Coronary artery (tissue), 2 donors: ENCODE measurements around the gene ANGPTL2.

Experiments
- DNase-seq: peaks from one replicate; pipeline ENCODE4 v3.0.0-alpha.2; 2017; ENCODE audit warnings: low spot score
- H3K27ac ChIP-seq, 2 donors: fragments of 200-600 bp; sonication (generic); one replicate each; pipeline ENCODE4 v1.5.1; 2016 to 2019
- H3K4me3 ChIP-seq: fragments of 200-600 bp; sonication (generic); 2 replicates; pipeline ENCODE4 v1.5.1; 2016; ENCODE audit warnings: mild to moderate bottlenecking, moderate library complexity
- TF ChIP-seq, protein P1 (sequence below): fragments of 200-600 bp; sonication (generic); IDR thresholded peaks from one replicate; pipeline ENCODE4 v1.5.1; 2019; ENCODE audit warnings: antibody characterized with exemption

The ANGPTL2 gene

DNA sequence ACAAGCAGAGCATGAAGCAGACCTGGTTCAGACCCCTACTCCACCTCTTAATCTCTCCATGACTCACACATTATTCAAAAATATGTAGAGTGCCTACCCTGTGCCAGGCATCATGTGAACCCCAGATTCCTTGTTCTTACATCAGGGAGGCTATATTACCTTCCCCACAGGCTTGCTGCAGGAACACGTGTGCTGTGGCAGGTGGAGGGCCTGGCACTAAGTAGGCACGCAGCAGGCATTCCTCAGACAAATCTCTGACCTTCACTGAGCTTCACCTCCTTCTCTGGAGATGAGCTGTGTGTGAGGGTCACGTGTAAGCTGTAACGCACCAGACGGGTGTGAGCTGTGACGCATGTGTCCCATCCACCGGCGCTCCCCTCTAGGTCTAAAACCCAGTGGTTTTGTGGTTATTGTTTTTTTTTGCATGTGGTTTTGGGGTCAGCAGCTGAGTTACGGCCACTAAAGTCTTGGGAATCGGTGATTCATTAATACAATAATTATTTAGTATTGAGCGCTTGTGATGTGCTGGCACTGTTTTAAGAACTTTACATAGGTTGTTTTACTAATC lies 30.3 kb downstream of the ANGPTL2 start:
- H3K4me3 ChIP-seq, result no peak overlapping the region
- TF ChIP-seq, protein P1, sequence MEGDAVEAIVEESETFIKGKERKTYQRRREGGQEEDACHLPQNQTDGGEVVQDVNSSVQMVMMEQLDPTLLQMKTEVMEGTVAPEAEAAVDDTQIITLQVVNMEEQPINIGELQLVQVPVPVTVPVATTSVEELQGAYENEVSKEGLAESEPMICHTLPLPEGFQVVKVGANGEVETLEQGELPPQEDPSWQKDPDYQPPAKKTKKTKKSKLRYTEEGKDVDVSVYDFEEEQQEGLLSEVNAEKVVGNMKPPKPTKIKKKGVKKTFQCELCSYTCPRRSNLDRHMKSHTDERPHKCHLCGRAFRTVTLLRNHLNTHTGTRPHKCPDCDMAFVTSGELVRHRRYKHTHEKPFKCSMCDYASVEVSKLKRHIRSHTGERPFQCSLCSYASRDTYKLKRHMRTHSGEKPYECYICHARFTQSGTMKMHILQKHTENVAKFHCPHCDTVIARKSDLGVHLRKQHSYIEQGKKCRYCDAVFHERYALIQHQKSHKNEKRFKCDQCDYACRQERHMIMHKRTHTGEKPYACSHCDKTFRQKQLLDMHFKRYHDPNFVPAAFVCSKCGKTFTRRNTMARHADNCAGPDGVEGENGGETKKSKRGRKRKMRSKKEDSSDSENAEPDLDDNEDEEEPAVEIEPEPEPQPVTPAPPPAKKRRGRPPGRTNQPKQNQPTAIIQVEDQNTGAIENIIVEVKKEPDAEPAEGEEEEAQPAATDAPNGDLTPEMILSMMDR, result no peak
- no peak for DNase-seq

DNA sequence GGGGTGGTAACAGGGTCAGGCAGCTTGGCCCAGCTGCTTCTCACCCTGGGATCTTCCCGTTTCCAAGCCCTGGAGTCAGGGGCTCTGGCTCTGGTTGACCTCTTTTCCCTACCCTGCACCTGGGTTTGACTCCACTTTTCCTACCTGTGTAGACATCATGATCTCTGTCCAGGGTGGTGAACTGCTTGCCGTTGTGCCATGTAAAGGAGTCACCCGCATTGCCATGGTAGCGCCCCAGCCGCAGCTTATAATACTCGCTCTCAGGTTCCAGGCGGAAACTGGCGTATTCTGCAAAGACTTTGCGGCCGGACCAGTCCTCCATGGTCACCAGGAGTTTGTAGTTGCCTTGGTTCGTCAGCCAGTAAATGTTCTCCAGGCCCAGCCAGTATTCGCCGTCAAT lies 30.9 kb downstream of the ANGPTL2 start:
- TF ChIP-seq, protein P1, result no peak
- H3K27ac ChIP-seq, result no peak overlapping the region

More for the DNA sequence above, 30.3 kb downstream of the ANGPTL2 start:
- no peak overlapping the region for H3K27ac ChIP-seq

DNA sequence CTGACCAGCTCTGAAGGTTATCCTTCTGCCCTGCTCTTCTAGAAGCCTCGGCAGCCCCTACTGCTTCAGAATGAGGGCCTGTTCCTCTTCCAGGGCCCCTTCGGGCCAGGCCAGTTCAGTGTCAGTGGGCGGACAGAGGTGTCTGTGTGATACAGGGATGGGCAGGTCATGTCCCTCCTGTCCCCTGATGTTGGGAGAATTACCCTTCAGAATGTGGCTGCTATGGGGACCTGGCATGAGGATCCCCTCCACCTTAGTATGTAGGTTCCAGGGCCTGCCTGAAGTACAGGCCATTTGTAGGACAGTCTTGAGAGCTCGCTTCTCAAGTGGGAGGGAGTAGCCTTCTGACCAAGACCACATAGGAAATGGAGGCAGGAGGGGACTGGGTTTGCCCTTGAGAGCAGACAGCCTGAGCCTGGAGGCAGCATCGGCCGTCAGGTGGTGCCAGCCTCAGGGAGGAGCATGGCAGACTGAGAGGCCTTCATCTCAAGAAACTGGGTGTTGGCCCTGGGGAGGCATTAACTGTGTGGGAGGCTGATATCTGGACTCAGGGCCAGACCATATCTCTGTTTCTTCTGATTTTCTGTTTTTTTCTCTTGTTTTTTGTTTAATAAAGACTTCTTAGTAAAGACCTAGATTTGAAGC lies 32.0 kb downstream of the ANGPTL2 start:
- TF ChIP-seq, protein P1, result no peak
- DNase-seq, result no peak
- Histone ChIP-seq H3K4me3 (no peak overlapping the region), H3K27ac (peak overlapping the region in 1 of 2 donors; percentile 75)

More for the DNA sequence above, 30.9 kb downstream of the ANGPTL2 start:
- DNase-seq, result no peak
- no peak overlapping the region for H3K4me3 ChIP-seq

DNA sequence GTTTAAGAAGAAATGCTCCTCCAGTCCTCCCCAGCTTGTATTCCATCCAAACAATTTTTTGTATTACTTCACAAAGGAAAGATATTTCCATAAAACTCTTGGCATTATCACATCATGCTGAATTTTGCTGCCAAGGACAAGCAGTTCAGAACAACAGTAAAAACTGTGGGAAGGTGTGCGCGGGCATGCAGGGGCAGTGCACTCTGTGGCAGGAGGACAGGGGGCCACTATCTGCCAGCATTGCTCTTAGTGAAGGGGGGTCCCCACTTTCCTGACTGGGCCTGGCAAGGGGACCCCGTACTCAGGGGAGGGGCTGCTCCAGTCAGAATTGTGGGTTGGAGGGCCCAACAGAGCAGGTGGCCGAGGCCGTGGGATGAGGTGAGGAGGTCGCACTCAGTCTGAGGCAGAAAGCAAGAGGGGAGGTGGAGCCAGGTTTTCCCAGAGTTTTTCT lies 32.8 kb downstream of the ANGPTL2 start:
- H3K27ac ChIP-seq, result peak overlapping the region in 1 of 2 donors; percentile 75
- no peak for DNase-seq
- TF ChIP-seq, protein P1, result no peak
- H3K4me3 ChIP-seq, result no peak overlapping the region

DNA sequence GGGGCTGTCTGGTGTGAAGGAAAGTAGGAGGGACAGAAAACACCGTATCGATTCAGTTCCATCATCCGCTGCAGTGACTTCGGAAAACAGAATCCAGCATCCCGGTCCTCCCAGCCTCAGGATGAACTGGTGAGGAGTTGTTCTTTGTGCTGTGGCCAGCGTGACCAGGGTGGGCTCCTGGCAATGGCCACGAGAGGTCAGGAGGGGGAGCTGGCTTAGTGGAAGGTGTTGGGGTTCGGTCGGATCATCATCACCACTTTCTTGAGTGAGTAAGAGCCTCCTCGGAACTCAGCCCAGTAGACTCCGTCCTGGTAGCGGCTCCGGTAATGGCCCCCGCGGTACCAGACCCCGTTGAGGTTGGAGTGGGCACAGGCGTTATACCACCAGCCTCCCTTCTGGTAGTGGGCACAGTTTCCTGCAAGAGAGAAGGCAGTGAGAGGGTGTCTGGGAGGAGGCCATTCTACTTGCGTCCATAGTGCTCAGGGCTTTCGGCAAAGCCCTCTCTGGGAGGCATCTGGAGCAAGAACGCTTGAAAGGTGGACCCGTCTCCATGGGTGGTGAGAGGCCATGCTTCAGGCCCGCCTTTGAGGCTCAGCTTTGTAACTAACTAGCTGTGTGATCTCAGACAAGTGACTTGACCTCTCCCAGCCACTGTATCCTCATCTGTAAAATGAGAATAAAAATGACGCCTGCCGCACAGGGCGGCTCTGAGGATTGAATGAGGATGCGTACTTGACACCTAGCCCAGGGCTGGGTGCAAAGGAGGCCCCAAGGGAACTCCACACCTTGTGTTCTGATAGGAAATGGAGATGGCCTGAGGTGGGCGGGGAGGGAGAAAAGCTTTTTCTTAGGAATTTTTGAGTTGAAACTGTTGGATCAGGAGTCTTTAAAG lies 33.5 kb downstream of the ANGPTL2 start:
- DNase-seq, result peak; percentile 64
- TF ChIP-seq, protein P1, result no peak
- no peak overlapping the region for H3K4me3 ChIP-seq
- no peak overlapping the region for H3K27ac ChIP-seq

DNA sequence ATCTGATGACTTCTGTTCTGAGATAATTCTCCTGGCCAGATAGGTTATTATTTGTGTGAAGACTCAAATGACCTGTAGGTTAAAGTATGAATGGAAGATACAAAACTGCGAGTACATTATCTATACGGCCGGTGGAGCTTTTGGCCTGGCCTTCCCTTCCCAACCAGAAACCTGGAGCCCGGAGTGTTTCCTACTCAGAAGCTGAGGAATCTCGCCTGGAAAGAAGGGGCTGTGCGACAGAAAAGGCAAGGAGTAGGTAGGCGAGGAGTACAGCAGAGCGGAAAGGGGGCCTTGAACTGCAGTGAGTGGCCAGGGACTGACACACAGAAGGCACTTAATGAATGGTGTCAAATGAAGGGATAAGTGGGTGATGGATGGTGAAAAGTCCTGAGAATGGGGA lies 34.6 kb downstream of the ANGPTL2 start:
- DNase-seq, result peak; percentile 28
- TF ChIP-seq, protein P1, result no peak
- Histone ChIP-seq H3K27ac (no peak overlapping the region), H3K4me3 (no peak overlapping the region)
